Smooth muscle cell of the brain vasculature (primary cell): Measurements from ENCODE around the gene DDX42.

ENCODE experiments used
- DNase-seq: peaks from one replicate; pipeline ENCODE4 v3.0.0-alpha.2; 2012; ENCODE audit warnings: low read depth, low spot score

The DDX42 gene

GRCh38 chr17:63822537-63822936, 48.6 kb downstream of the DDX42 start:
- no peak for DNase-seq

DNA sequence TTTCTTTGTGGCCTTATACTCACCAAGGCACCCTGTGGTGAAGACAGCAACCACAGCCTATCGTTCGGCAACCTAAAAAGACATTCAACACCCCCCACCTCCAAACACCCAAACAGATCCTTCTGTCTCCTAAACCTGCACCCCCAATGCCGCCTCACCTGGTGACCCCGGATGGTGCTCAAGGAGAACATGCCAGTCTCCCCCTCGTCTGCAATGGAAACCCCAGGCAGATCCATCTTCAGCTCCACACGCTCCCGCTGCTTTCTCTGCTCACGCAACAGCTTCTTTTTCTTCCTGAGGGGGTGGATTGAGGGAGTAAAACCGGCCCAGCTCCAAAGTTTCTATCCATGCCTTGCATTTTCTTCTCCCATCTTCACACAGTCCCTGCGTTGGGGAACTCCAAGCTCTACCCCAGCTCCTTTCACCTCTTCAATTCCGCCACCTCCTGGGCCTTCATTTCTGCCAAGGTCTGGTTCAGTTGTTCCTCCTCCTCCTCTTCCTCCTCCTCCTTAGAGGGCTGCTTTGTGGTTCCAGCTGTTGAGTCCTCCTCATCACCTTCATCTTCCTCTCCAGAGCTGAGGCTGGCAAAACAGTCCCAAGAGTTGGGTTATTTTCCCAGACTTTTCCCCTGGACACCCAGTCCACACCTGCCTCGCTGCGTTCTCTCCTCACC, 49.8 kb downstream of the DDX42 start:
- no peak for DNase-seq

- no peak for DNase-seq
Observed at GRCh38 chr17:63824362-63824761, 50.4 kb downstream of the DDX42 start.

- DNase-seq: no peak
Observed at GRCh38 chr17:63826468-63827001, 52.6 kb downstream of the DDX42 start.

- DNase-seq: peak; percentile 91
Observed at GRCh38 chr17:63827002-63827800, 53.2 kb downstream of the DDX42 start, which contains the start of the genes FTSJ3 and PSMC5. Gene FTSJ3 (minus strand): TSS chr17:63827663. CDS start chr17:63826902, 761 bp downstream. Gene PSMC5 (plus strand): TSS chr17:63827431. CDS start chr17:63827491, 60 bp downstream.

DNA sequence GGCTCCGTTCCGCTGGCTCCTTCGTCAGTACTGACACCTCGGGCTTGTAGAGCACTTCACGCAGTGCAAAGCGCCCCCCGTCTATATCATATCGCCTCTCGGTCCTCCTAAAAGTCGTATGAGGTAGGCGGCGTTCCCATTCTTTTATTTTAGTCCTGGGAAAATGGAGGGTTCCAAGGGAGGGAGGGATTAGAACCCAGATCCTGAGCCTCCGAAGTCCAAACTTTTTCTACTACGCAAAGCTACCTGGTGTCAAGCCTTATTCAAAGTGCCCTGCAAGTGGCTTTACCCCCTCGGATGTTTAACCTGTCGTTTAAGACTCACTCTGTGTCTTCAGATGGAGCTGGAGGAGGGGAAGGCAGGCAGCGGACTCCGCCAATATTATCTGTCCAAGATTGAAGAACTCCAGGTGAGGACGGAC, 53.8 kb downstream of the DDX42 start:
- DNase-seq: no peak

DNA sequence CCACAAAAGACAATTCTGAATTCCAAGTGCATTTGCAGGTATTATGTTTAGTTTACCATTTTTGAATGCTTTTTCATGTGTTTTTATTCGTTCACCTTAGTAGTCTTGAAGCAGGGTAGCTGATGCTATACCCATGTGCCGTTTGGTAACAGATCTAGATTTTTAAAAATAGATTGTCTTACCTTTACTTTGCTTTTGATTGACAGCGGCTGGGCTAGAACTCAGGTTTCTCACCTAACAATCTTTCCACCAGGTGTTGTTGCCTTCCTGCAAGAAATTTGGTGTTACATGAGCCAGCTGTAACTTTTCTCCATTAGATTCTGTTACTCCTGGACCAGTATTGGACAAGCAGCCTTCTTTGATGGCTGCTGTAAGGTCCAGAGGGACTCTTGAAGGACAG, 55.0 kb downstream of the DDX42 start:
- DNase-seq: no peak

- DNase-seq: no peak
Observed at GRCh38 chr17:63830278-63830677, 56.3 kb downstream of the DDX42 start.

DNA sequence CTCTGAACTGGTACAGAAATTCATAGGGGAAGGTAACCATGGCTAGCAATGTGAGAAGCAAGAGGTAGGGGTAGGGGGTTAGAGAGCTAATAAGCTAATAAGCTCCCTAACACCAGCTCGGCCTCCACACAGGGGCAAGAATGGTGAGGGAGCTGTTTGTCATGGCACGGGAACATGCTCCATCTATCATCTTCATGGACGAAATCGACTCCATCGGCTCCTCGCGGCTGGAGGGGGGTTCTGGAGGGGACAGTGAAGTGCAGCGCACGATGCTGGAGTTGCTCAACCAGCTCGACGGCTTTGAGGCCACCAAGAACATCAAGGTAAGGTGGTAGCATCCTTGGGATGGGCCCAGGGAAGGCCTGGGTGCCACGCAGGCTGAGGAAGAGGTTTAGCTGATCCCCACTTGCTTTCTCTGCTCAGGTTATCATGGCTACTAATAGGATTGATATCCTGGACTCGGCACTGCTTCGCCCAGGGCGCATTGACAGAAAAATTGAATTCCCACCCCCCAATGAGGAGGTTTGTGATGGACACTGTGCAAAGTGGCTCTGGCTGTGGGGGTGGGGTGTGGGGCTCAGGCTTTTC, 57.0 kb downstream of the DDX42 start:
- DNase-seq: no peak

GRCh38 chr17:63831505-63831904, 57.5 kb downstream of the DDX42 start:
- DNase-seq: no peak

GRCh38 chr17:63832014-63832413, 58.0 kb downstream of the DDX42 start:
- no peak for DNase-seq

DNA sequence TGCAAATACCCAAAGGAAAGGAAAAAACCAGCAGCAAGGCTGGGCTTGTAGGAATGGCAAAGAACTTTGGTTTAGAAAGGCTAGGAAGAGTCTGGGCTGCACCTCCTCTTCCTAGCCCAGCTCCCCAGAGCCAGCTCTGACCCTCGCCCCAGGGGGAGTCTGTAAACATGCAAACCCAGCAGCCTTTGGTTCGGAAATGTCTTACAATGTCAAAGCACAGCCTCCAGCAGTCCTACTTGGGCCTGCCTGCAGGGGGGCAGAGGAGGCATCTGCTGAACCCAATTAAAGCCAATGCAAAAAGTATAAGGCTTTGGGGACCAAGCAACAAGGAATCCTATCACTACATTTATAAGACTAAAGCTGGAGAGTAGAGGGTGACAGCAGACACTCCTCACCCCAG, 58.5 kb downstream of the DDX42 start:
- no peak for DNase-seq

DNA sequence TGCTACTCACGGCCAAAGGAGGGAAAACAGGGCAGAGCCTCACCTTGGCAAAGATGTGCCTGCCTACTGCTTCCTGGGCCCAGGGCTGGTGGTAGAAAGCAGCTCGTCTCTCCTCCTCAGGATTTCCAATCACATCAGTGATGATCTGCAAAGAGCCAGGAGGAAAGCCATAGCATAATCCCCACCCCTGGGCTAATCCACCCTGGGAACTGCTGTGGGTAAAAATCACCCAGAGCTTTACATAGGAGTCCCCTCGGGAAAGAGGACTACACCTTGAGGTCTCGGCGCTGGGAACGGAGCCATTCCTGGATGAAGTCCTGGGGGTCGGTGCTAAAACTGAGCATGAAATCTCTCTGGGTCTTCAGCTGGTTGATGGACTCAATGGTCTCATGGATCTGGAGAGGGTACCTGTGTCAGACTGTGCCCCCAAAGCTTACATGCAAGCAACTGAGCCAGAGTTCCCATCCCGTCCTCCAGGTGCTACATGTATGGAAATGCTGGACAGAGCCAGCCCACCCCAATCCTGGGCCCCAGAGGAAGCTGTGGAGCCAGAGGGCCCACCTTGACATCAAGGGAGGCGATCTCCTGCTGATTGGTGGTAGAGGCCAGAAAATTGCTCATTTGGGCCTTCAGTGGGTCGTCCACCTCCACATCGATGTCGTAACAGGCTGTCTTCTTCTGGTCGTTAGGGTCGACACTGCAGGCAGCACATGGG, 59.2 kb downstream of the DDX42 start:
- DNase-seq: no peak

- no peak for DNase-seq
Observed at GRCh38 chr17:63833741-63834373, 59.9 kb downstream of the DDX42 start.

DNA sequence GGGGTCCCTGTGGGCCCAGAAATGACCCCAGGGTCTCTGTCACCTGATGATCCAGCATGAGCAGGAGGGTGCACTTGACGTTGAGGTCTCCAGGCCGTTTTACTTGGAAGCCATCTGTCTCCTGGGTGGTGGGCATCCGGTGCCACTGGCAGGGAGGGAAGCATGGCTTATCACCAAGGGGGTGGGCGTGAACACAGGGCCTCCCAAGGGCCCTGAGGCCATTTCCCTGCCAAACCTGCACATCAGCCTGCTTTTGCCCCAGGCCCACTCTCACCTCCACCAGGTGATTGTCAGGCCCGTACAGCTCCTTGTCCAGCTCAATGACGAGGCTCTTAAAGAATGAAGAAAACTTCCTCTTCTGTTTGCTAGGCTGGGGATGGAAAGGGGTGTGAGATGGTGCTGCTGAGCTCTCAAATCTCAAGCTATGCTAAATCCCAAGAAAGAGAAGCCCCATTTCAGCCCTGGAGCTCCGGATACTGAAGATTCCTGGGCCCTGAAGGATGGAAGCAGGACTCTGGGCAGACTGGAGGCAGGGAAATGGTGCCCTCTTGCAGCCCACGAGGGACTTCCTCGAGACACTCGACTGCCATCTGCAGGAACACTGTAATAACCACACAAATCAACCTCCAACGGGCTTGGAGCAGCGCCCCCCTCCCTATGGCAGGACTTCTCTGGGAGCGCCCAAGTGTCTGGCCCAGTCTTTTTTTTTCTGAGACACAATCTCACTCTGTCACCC, 60.6 kb downstream of the DDX42 start:
- DNase-seq: no peak

- no peak for DNase-seq
Observed at GRCh38 chr17:63835167-63835720, 61.3 kb downstream of the DDX42 start.

GRCh38 chr17:63836811-63837210, 62.8 kb downstream of the DDX42 start:
- no peak for DNase-seq

- no peak for DNase-seq
Observed at GRCh38 chr17:63837480-63837879, 63.5 kb downstream of the DDX42 start.

GRCh38 chr17:63837962-63838600, 64.1 kb downstream of the DDX42 start:
- DNase-seq: no peak
